ENCODE results near the gene PLEKHM2. TPM values are rescaled to one million over a fixed set of nuclear protein-coding genes. Genes with fewer than 3 reads are reported as not detected.

The PLEKHM2 gene
- polyA plus RNA-seq, 1 donor from 2014 or later, result 40.1 TPM

- Histone ChIP-seq H3K9ac (ENCODE audit: low read length) (no peak overlapping the region), H2AFZ (ENCODE audit: low read depth, low read length) (no peak overlapping the region), H3K27me3 (ENCODE audit: insufficient read depth, low read depth, low read length) (no peaks in the 10 kb centered on the region), H3K4me3 (ENCODE audit: low read length) (no peak overlapping the region), H3K9me2 (ENCODE audit: insufficient read depth, low read length) (no peaks in the 10 kb centered on the region), H3K27ac (ENCODE audit: low read length) (no peak overlapping the region), H3F3A (ENCODE audit: insufficient read depth, low read length, poor library complexity, severe bottlenecking) (no peaks in the 10 kb centered on the region), H3K4me2 (ENCODE audit: low read length) (no peak overlapping the region), H3K36me3 (ENCODE audit: insufficient read depth, low read length) (no peaks in the 10 kb centered on the region), H4K20me1 (ENCODE audit: insufficient read depth) (no peaks in the 10 kb centered on the region), H3K79me2 (replicated peaks; ENCODE audit: insufficient read depth, low read length) (no peaks in the 10 kb centered on the region), H3K9me3 (ENCODE audit: low read length) (no peaks in the 10 kb centered on the region)
- TF ChIP-seq EP300 (conservative IDR thresholded peaks at IDR 0.05; ENCODE audit: poor library complexity, severe bottlenecking) (no peak), SMC3 (conservative IDR thresholded peaks at IDR 0.05; ENCODE audit: poor library complexity) (no peak), POLR2AphosphoS5 (IDR thresholded peaks at IDR 0.05) (no peak), RAD21 (conservative IDR thresholded peaks at IDR 0.05) (no peak), EZH2 (IDR thresholded peaks at IDR 0.05; ENCODE audit: borderline replicate concordance, insufficient read depth, low read length, poor library complexity, severe bottlenecking) (no peak), CTCF (IDR thresholded peaks at IDR 0.05; ENCODE audit: poor library complexity, severe bottlenecking) (no peak), TAF1 (IDR thresholded peaks at IDR 0.05; ENCODE audit: low read depth) (no peak), MXI1 (conservative IDR thresholded peaks at IDR 0.05; ENCODE audit: poor library complexity, severe bottlenecking) (no peak)
- TF ChIP-seq, protein P1, sequence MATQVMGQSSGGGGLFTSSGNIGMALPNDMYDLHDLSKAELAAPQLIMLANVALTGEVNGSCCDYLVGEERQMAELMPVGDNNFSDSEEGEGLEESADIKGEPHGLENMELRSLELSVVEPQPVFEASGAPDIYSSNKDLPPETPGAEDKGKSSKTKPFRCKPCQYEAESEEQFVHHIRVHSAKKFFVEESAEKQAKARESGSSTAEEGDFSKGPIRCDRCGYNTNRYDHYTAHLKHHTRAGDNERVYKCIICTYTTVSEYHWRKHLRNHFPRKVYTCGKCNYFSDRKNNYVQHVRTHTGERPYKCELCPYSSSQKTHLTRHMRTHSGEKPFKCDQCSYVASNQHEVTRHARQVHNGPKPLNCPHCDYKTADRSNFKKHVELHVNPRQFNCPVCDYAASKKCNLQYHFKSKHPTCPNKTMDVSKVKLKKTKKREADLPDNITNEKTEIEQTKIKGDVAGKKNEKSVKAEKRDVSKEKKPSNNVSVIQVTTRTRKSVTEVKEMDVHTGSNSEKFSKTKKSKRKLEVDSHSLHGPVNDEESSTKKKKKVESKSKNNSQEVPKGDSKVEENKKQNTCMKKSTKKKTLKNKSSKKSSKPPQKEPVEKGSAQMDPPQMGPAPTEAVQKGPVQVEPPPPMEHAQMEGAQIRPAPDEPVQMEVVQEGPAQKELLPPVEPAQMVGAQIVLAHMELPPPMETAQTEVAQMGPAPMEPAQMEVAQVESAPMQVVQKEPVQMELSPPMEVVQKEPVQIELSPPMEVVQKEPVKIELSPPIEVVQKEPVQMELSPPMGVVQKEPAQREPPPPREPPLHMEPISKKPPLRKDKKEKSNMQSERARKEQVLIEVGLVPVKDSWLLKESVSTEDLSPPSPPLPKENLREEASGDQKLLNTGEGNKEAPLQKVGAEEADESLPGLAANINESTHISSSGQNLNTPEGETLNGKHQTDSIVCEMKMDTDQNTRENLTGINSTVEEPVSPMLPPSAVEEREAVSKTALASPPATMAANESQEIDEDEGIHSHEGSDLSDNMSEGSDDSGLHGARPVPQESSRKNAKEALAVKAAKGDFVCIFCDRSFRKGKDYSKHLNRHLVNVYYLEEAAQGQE (IDR thresholded peaks at IDR 0.05; ENCODE audit: borderline replicate concordance), result no peak
Observed at GRCh38 chr1:15732686-15733081, 48.6 kb downstream of the PLEKHM2 start.

GRCh38 chr1:15733218-15733725 lies 49.2 kb downstream of the PLEKHM2 start:
- H3K4me3 ChIP-seq (ENCODE audit: low read length), result no peak overlapping the region
- TF ChIP-seq MXI1 (conservative IDR thresholded peaks at IDR 0.05; ENCODE audit: poor library complexity, severe bottlenecking) (no peak), POLR2AphosphoS5 (IDR thresholded peaks at IDR 0.05) (no peak), CTCF (IDR thresholded peaks at IDR 0.05; ENCODE audit: poor library complexity, severe bottlenecking) (no peak), TAF1 (IDR thresholded peaks at IDR 0.05; ENCODE audit: low read depth) (no peak), SMC3 (conservative IDR thresholded peaks at IDR 0.05; ENCODE audit: poor library complexity) (no peak), EP300 (conservative IDR thresholded peaks at IDR 0.05; ENCODE audit: poor library complexity, severe bottlenecking) (no peak), RAD21 (conservative IDR thresholded peaks at IDR 0.05) (no peak), EZH2 (IDR thresholded peaks at IDR 0.05; ENCODE audit: borderline replicate concordance, insufficient read depth, low read length, poor library complexity, severe bottlenecking) (no peak)
- TF ChIP-seq, protein P1 (IDR thresholded peaks at IDR 0.05; ENCODE audit: borderline replicate concordance), result no peak

More at GRCh38 chr1:15733218-15733725, 49.2 kb downstream of the PLEKHM2 start:
- Histone ChIP-seq H3K36me3 (ENCODE audit: insufficient read depth, low read length) (no peaks in the 10 kb centered on the region), H3K27me3 (ENCODE audit: insufficient read depth, low read depth, low read length) (no peaks in the 10 kb centered on the region), H3K27ac (ENCODE audit: low read length) (no peak overlapping the region), H4K20me1 (ENCODE audit: insufficient read depth) (no peaks in the 10 kb centered on the region), H3K4me2 (ENCODE audit: low read length) (no peak overlapping the region), H3K9me2 (ENCODE audit: insufficient read depth, low read length) (no peaks in the 10 kb centered on the region), H3F3A (ENCODE audit: insufficient read depth, low read length, poor library complexity, severe bottlenecking) (no peaks in the 10 kb centered on the region), H3K9me3 (ENCODE audit: low read length) (no peaks in the 10 kb centered on the region), H2AFZ (ENCODE audit: low read depth, low read length) (no peak overlapping the region), H3K9ac (ENCODE audit: low read length) (no peak overlapping the region), H3K79me2 (replicated peaks; ENCODE audit: insufficient read depth, low read length) (no peaks in the 10 kb centered on the region)
